ENCODE measurements around the gene ANG. TPM values are rescaled to one million over a fixed set of nuclear protein-coding genes. Genes with fewer than 3 reads are reported as not detected.
"Not testable (repeated sequence)": the region's sequence is repeated elsewhere in the genome, so short reads cannot be mapped to it uniquely, and the experiment has no call there.

ANG gene
- total RNA-seq, 4 donors from 2014 or later, result 19.8 to 45.5 (median 32.1) TPM

- no peak for TF ChIP-seq CTCF (IDR thresholded peaks at IDR 0.05)
- no peak for TF ChIP-seq POLR2A (IDR thresholded peaks at IDR 0.05)
- DNase-seq (ENCODE audit: low spot score in 2 of 2), result no peak
- no peak overlapping the region for H3K4me3 ChIP-seq (ENCODE audit: low read depth, poor library complexity, severe bottlenecking)
- intact Hi-C loops (cut with DNase I; ENCODE audit: low total_unique reads), result no loop called here
- WGBS, 2 donors, result 51 to 63% methylated on average over 6 of the region's 6 CpGs
These were observed 44.5 kb downstream of the ANG start for GRCh38 chr14:20732979-20733635.

- WGBS, 2 donors, result 43 to 55% methylated on average over 6 of the region's 6 CpGs
- DNase-seq (ENCODE audit: low spot score in 2 of 2), result no peak
- TF ChIP-seq CTCF (IDR thresholded peaks at IDR 0.05), result no peak
- TF ChIP-seq POLR2A (IDR thresholded peaks at IDR 0.05), result no peak
- intact Hi-C loops (cut with DNase I; ENCODE audit: low total_unique reads), result no loop called here
- no peak overlapping the region for H3K4me3 ChIP-seq (ENCODE audit: low read depth, poor library complexity, severe bottlenecking)
These were observed 45.3 kb downstream of the ANG start for GRCh38 chr14:20733684-20734429.

GRCh38 chr14:20734430-20734806 is 45.9 kb downstream of the ANG start:
- no peak for TF ChIP-seq CTCF (IDR thresholded peaks at IDR 0.05)
- intact Hi-C loops (cut with DNase I; ENCODE audit: low total_unique reads), result no loop called here
- H3K4me3 ChIP-seq (ENCODE audit: low read depth, poor library complexity, severe bottlenecking), result no peak overlapping the region
- WGBS, 2 donors, result 49 to 50% methylated on average over 4 of the region's 4 CpGs
- no peak for DNase-seq (ENCODE audit: low spot score in 2 of 2)

- DNase-seq (ENCODE audit: low spot score in 2 of 2); intact Hi-C loops (cut with DNase I; ENCODE audit: low total_unique reads); H3K4me3 ChIP-seq (ENCODE audit: low read depth, poor library complexity, severe bottlenecking): not testable (repeated sequence)
- WGBS, 2 donors, result 89 to 93% methylated on average over 7 of the region's 7 CpGs
These were observed 49.7 kb downstream of the ANG start for GRCh38 chr14:20738292-20738691.

GRCh38 chr14:20742132-20742531 is 53.6 kb downstream of the ANG start:
- intact Hi-C loops (cut with DNase I; ENCODE audit: low total_unique reads), result no loop called here
- H3K4me3 ChIP-seq (ENCODE audit: low read depth, poor library complexity, severe bottlenecking), result no peak overlapping the region
- no peak for TF ChIP-seq CTCF (IDR thresholded peaks at IDR 0.05)
- no peak for TF ChIP-seq POLR2A (IDR thresholded peaks at IDR 0.05)
- no peak for DNase-seq (ENCODE audit: low spot score in 2 of 2)
- 86 to 93% methylated on average over 4 of the region's 4 CpGs for WGBS, 2 donors

GRCh38 chr14:20743556-20743955 is 55.0 kb downstream of the ANG start:
- WGBS, 2 donors, result 49 to 56% methylated on average over 2 of the region's 2 CpGs
- no peak overlapping the region for H3K4me3 ChIP-seq (ENCODE audit: low read depth, poor library complexity, severe bottlenecking)
- TF ChIP-seq CTCF (IDR thresholded peaks at IDR 0.05), result no peak
- DNase-seq (ENCODE audit: low spot score in 2 of 2), result no peak
- intact Hi-C loops (cut with DNase I; ENCODE audit: low total_unique reads), result no loop called here

Other genes starting within 250 kb of the ANG start
- 10 to 100 TPM; 13.8 to 54.5 (median 35.8) TPM for gene OSGEP, start 234.0 kb upstream of the ANG start, total RNA-seq
- 100 to 1,000 TPM; 107 to 217 (median 119) TPM for gene APEX1, start 233.5 kb upstream of the ANG start, total RNA-seq
- 10 to 100 TPM; 26.0 to 34.6 (median 27.6) TPM for gene PIP4P1, start 227.3 kb upstream of the ANG start, total RNA-seq
- gene PNP, start 219.4 kb upstream of the ANG start, total RNA-seq, result 10 to 100 TPM; 23.0 to 48.8 (median 36.2) TPM
- gene RNASE10, start 183.2 kb upstream of the ANG start, total RNA-seq, result not detected
- not detected for gene RNASE9, start 127.7 kb upstream of the ANG start, total RNA-seq
- not detected for gene RNASE11, start 100.8 kb upstream of the ANG start, total RNA-seq
- not detected for gene RNASE12, start 97.4 kb upstream of the ANG start, total RNA-seq
- gene OR6S1, start 47.1 kb upstream of the ANG start, total RNA-seq, result not detected
- gene RNASE4, start 4.2 kb upstream of the ANG start, total RNA-seq, result 100 to 1,000 TPM in 2 of 4 donors, 10 to 100 TPM in 2; 67.3 to 102 (median 90.6) TPM
- not detected for gene EDDM3A, start 57.1 kb downstream of the ANG start, total RNA-seq
- gene EDDM3B, start 79.6 kb downstream of the ANG start, total RNA-seq, result not detected
- 10 to 100 TPM in 1 of 4 donors, 1 to 10 TPM in 3; 1.7 to 15.4 (median 6.6) TPM for gene RNASE6, start 92.5 kb downstream of the ANG start, total RNA-seq
- gene RNASE1, start 114.1 kb downstream of the ANG start, total RNA-seq, result 100 to 1,000 TPM in 1 of 4 donors, 10 to 100 TPM in 3; 42.6 to 129 (median 87.7) TPM
- gene RNASE3, start 202.6 kb downstream of the ANG start, total RNA-seq, result not detected